Colon (tissue), 2 donors: ENCODE data around the gene IL17RE.
"Not testable (repeated sequence)": the region's sequence is repeated elsewhere in the genome, so short reads cannot be mapped to it uniquely, and the experiment has no call there.

ENCODE experiments used
- FAIRE-seq: peaks from 2 replicates; lab custom pipeline; 2012; peaks lifted over from hg19 to GRCh38; lab: Jason Lieb, UNC
- donor health status: control.
- donor health status: control.

The IL17RE gene

GRCh38 chr3:9881441-9881840 lies 21.2 kb upstream of the IL17RE start:
- no peak for FAIRE-seq

- FAIRE-seq, result no peak
Measured at GRCh38 chr3:9883706-9884554, 18.7 kb upstream of the IL17RE start.

- no peak for FAIRE-seq
Measured at GRCh38 chr3:9884555-9885165, 18.0 kb upstream of the IL17RE start.

- no peak for FAIRE-seq
Measured at GRCh38 chr3:9886328-9886727, 16.3 kb upstream of the IL17RE start.

GRCh38 chr3:9887480-9887879 lies 15.2 kb upstream of the IL17RE start:
- no peak for FAIRE-seq

- FAIRE-seq, result no peak
Measured at GRCh38 chr3:9888540-9888939, 14.1 kb upstream of the IL17RE start.

GRCh38 chr3:9889405-9889804 lies 13.2 kb upstream of the IL17RE start:
- no peak for FAIRE-seq

GRCh38 chr3:9890249-9891071 lies 12.2 kb upstream of the IL17RE start, which contains the start of gene JAGN1:
JAGN1 (plus strand) TSS chr3:9890610; CDS start chr3:9890723, 113 bp downstream.
- FAIRE-seq, result no peak

- FAIRE-seq, result no peak
Measured at GRCh38 chr3:9891072-9891622, 11.5 kb upstream of the IL17RE start.

GRCh38 chr3:9893739-9894138 lies 8.9 kb upstream of the IL17RE start:
- no peak for FAIRE-seq

GRCh38 chr3:9895715-9896114 lies 6.9 kb upstream of the IL17RE start:
- FAIRE-seq, result not testable (repeated sequence)

- FAIRE-seq, result not testable (repeated sequence)
Measured at GRCh38 chr3:9896755-9897407, 5.8 kb upstream of the IL17RE start.

- no peak for FAIRE-seq
Measured at GRCh38 chr3:9897408-9898372, 5.0 kb upstream of the IL17RE start.

GRCh38 chr3:9898467-9899241 lies 4.0 kb upstream of the IL17RE start:
- FAIRE-seq, result no peak

GRCh38 chr3:9899289-9899791 lies 3.3 kb upstream of the IL17RE start:
- FAIRE-seq, result no peak

GRCh38 chr3:9900965-9901415 lies 1.7 kb upstream of the IL17RE start:
- not testable (repeated sequence) for FAIRE-seq

GRCh38 chr3:9901967-9902366 lies 681 bp upstream of the IL17RE start:
- FAIRE-seq, result no peak

- FAIRE-seq, result no peak
Measured at GRCh38 chr3:9903238-9903624, 583 bp downstream of the IL17RE start.

- FAIRE-seq, result no peak
Measured at GRCh38 chr3:9903904-9904303, 1.3 kb downstream of the IL17RE start.

GRCh38 chr3:9906480-9906879 lies 3.8 kb downstream of the IL17RE start:
- FAIRE-seq, result no peak
